A549 treated with Hydrocortisone at 1 μM for 4 hours (cell line): ENCODE results near the gene CLASP1. TPM values are rescaled to one million over a fixed set of nuclear protein-coding genes. Genes with fewer than 3 reads are reported as not detected.

ENCODE experiments used
- total RNA-seq: library from RNA; stranded (reverse); fragments of 200-300 nt; extraction: Qiagen RNA extraction; gene quantifications from 5 replicates; pipeline ENCODE4 v1.2.3, GENCODE V29; 2022

The CLASP1 gene
- total RNA-seq: 15.9 to 27.1 TPM (median 20.0 TPM) in 5 replicates

DNA sequence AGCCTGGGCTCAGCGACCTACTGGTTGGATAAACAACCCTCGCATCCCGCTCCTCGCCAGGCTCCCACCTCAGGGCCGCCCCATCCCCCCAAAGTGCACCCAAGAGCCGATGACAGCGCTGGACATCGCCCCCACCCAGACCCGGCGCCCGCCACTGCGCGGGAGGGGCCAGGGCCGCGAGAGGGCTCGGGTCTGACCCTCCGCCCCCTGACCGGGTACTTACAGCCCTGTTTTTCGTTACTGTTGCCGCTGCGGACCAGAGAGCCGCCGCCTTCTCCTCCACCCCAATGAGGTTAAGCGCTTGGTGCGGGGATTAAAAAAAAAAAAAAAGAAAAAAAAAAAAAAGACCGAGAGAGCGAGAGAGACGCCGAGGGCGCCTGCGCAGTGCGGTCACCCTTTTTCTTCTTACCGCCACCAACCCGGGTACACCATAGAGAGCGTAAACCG, at the start of gene CLASP1:
Gene CLASP1 (minus strand): TSS at position 314 of the 447 bp plus-strand sequence. CDS start 43,567 bp downstream, outside the sequence.

Other genes with a start within 250 kb of the CLASP1 start
- gene RNU4ATAC, start 118.6 kb downstream of the CLASP1 start, total RNA-seq: not detected in 5 replicates
- 62.4 to 79.1 TPM (median 65.8 TPM) in 5 replicates for gene NIFK, start 87.4 kb upstream of the CLASP1 start, total RNA-seq
- gene TSN, start 106.2 kb upstream of the CLASP1 start, total RNA-seq: 56.8 to 66.7 TPM (median 59.6 TPM) in 5 replicates